Pulmonary artery endothelial cell (primary cell): ENCODE results near the gene PCDHGA1. TPM values are rescaled to one million over a fixed set of nuclear protein-coding genes. Genes with fewer than 3 reads are reported as not detected.

Source experiments
- DNase-seq: peaks from one replicate; pipeline ENCODE4 v3.0.0-alpha.2; 2011; ENCODE audit warnings: low read depth, low spot score
- total RNA-seq: library from RNA; depleted of rRNA; stranded (reverse); fragments of >200 nt; gene quantifications from 2 replicates; pipeline ENCODE4 v1.2.3, GENCODE V29; 2014

PCDHGA1 gene
- total RNA-seq, 1 donor from 2014 or later = 0.20 TPM

DNA sequence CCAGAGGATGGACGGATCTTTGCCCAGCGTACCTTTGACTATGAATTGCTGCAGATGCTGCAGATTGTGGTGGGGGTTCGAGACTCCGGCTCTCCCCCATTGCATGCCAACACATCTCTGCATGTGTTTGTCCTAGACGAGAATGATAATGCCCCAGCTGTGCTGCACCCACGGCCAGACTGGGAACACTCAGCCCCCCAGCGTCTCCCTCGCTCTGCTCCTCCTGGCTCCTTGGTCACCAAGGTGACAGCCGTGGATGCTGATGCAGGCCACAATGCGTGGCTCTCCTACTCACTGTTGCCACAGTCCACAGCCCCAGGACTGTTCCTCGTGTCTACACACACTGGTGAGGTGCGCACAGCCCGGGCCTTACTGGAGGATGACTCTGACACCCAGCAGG is 160.5 kb downstream of the PCDHGA1 start:
- DNase-seq = no peak

DNA sequence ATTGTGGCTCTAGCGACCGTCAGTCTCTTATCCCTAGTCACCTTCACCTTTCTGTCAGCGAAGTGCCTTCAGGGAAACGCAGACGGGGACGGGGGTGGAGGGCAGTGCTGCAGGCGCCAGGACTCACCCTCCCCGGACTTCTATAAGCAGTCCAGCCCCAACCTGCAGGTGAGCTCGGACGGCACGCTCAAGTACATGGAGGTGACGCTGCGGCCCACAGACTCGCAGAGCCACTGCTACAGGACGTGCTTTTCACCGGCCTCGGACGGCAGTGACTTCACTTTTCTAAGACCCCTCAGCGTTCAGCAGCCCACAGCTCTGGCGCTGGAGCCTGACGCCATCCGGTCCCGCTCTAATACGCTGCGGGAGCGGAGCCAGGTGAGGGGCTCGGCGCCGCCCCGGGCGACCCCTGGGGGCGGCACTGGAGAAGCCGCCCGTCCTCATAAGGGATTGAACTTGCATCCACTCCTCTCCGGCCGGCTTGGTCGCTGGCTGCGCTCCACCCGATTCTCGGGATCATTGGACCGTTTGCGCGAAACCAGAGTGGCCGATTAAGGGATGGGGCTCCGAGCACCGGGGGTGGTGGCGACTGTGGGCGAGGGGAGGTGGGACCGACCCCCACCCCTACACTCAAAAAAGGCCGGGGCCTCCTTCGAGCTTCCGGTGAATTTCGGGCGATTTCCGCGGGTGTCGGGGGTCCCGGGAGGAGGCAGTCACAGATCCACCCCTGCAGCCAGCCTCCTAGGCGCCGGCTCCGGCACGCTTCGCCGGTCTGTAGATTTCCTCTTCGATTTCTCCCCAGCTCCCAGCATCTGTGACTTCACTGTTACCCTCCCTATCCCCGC is 161.2 kb downstream of the PCDHGA1 start:
- DNase-seq = no peak

DNA sequence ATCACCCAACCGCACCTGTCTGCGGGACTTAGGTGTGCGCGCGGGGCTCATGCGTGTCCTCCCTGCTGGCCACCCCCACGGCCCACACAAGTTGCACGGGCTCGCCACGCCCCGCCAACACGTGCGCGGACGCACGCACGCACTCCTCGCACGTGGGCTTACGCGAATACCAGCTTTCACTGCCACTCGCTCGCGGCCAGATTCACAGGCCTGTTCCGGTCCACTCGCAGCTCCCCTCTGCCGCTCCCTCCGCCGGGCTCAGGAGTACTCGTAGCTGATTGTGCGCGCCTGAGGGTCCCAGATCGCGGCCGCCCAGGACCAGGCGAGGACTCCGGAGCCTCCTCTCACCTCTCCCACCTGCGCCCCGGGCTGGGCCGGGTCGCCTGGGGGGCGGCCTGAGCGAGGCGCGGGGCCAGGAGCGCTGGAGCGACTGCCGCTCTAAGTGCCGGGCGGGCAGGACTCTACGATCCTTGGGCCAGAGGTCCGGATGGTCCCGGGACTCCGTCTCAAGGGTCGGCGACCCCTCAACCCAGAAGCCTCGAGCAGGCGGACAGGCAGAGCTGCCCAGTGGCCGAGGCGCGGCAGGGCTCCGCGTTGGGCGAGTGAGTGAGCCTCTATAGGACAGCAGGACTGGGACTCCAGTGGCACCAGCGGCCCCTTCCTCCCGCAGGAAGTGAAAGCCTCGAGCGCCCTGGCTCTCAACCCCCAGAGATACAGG is 162.0 kb downstream of the PCDHGA1 start:
- DNase-seq = no peak

DNA sequence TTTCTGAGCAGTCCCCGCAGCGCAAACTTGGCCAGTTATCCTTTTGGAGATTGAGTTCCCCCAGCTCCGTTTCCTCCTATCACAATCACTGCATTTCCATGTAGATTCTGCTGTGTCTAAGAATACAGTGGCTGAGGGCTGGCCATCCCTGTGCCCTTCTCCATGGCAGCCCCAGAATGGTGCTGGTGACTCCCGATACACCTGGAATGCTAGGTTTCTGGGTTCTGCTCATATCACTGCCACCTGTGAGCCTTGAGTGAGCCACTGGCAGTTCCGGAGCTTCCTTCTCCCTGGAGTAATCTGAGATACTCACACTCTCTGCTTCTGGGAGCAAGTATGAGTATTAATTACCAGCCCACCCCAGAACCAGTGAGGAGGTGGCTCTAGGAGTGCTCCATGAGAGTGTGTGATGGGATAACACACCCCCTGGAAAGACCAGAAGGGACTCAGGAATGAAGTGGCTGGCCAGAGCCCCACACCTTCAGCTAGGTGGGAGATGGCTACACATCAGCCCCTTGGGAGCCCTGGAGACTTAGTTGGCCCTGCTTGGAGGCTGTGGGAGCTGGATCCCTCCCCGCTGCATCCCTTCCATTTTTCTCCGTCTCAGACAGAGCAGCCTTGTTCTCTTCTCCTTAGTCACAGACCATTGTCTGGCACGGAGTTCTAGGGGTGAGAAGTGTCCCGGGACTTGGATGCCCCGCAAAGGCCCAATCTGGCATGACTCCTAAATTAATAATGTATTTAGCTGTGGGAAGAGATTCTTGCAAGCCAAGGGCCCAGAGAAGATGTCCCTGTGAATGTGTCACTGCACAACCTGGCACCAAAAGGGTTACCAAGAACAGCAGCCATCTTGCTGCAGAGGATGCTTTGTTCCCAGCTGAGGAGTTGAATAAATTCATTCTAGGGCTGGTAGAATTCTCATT is 163.4 kb downstream of the PCDHGA1 start:
- DNase-seq = no peak

DNA sequence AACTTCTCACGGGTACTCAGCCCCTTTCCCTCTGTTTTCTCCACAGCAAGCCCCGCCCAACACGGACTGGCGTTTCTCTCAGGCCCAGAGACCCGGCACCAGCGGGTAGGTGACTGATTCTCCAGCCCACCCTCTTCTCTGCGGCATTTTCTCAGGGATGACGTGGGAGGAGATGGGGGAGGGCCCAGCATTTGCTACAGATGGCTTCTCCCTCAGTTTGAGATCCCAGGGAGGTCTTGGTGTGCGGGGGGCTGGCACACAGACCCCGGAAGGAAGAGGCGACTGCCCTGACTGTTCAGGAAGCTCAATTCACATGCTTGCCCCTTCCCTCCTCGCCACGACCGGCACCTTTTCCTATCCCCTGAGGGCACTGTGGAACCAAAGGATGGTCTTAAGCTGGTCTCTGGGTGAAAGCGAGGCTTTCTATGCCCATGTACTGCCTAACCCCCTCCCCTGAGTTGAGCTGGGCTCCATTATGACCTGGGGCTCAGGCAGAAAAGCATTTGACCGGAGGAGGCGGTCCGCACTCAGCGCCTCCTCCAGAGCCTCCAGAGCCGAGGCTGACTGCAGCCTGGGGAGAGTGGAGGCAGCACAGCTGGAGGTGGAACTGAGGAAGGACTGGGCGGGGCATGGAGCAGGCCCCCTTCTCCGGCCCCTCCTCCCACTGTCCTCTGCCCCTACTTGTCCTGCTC is 164.6 kb downstream of the PCDHGA1 start:
- DNase-seq = no peak

DNA sequence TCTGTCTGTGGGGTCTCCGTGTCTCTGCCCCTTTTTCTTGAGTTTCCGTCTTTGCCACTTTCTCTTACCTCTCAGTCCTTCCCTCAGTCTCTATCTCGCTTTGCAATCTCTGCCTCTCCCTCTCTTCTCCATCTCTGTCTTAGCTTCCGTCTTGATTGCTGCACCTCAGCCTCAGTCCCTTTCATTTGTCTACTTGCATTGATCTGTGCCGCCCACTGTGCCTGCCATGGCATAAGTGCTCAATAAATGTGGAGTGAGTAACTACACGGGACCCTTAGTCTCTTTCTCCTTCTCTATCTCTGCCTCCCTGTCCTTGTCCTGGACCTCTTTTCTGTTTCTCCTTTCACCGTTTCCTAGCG is 165.1 kb downstream of the PCDHGA1 start:
- no peak for DNase-seq

DNA sequence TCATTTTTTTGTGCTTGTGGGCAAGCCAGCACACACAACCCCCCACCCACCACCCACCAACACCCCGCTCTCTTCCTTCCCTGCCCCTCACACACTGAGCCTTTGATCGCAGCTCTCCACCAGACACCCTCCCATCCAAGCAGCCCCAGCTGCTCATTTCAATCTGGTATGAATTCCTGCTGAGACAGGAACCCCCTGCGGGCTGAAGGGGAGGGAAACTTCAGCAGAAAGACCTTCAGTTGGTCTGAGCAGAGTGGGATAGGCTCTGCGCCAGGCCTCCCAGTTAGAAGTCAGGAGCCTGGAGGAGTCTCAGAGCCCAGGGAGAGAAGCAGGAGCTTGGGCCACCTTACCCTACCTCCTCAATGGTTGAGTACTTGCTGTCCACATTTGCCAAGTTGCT is 165.7 kb downstream of the PCDHGA1 start:
- no peak for DNase-seq

DNA sequence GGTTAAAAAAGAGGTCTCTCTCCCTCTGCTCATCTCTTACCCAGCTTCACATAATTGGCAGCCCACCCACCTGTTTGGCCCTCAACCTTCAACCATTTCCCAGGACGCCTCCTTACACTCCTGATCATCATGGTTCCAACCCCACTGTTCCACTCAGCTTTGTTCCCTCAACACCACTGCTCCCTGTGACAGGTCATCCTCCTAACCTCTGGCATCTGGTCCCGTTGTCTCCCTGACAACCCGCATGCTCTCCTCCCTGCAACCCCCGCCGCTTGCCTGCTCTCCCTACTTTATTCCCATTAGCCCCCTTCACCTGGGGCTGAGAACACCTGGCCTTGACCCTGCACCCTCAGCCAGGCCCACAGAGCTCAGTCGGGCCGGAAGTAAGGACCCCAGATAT is 171.4 kb downstream of the PCDHGA1 start:
- no peak for DNase-seq

DNA sequence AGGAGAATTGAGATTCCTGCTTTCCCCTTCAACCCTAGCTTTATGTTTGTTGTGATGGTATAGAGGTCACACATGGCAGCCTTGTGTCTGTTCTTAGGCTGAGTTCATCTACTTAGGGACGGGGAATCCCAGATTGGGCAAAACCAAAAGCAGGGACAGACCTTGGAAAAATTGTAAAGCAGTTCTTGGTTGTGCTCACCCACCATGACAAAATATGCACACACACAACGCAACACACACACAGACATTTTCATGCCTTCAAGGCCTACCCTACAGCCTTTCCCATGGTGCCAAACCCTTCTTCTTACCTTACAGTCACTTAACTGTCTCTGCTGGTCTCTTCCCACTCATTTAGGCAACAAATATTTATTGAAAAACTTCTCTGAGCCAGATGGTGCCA is 173.4 kb downstream of the PCDHGA1 start:
- DNase-seq = no peak

DNA sequence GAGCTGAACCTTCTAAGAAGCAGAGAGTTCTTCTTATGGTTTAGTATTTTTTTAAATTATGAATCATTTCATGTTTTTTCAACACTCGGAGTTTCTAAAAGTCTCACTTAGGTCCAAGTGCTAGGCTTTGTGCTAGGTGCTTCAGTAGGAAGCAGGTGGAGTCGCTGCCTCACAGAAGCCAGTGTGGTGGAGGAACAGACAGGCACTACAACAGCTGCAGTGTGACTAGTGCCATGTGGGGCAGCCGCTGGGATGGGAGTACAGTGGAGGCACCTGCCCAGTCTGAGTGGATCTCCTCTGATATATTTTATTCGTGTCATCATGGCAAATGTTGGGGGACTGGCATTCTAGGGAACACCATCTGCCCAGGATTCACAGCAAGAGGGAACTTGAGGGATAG is 173.9 kb downstream of the PCDHGA1 start:
- no peak for DNase-seq

DNA sequence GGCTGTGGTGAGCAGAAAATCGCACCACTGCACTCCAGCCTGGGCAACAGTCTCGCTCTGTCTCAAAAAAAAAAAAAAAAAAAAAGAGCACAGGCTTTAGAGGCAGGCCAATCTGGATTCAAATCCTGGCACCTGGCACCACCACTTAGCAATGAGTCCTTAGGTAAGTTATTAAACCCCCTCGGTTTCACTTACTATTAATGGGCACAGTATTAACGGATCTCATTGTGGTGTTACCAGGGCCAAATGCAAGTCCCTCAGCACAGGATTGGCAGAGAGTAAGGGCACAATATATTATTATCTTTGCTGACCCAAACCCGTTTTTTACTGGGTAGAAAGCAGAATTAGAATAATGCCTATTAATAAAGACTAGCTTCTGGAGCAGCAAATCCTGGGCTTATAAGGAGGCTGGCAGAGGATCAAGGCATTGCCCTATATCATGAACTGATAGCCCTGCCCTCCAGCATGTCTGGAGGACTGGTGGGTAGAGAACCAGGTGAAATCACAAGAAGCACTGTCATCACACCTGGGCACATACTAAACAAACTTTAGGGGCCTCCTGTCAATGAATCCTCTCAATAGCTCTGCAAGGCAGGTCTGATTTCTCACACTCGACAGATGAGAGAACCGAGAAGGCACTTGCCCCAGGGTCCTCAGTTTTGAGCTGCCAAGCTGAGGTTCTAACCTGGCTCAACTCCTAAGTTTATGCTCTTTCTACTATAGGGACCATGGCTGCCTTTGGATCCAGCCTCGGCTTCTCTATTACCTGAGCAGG is 176.3 kb downstream of the PCDHGA1 start:
- DNase-seq = no peak

DNA sequence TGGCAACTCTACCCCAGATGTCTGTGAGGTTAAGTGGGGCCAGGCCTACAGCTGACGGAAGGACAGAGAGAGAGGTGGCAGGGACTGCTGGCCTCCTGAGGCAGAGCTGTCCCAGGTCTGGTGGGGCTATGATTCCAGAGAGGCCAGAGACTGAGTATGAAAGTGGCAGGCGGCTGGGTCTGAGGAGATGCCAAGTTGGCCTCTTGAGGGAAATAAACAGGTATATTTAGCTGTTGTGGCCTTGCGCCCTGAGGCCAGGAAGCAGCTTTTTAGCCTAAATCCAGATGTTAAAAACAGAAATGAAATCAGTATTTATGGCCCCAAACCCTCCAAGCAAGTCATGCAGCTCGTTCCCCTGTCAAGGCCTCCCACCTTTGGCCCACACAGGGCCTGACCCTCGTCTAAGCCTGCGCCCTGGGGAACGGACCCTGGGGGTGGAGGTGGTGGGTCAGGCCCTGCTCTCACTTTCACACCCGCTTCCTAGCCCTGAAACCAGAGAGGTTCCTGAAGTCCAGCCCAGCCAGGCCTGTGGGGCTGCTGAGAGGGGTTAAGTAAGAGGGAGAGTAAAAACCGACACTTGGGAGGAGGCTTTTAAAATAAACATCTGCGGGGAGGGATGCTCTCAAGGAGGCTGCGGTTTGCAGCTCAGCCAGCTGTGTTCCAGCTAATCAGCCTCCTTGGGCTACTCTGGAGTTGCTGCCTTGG is 177.2 kb downstream of the PCDHGA1 start:
- no peak for DNase-seq

DNA sequence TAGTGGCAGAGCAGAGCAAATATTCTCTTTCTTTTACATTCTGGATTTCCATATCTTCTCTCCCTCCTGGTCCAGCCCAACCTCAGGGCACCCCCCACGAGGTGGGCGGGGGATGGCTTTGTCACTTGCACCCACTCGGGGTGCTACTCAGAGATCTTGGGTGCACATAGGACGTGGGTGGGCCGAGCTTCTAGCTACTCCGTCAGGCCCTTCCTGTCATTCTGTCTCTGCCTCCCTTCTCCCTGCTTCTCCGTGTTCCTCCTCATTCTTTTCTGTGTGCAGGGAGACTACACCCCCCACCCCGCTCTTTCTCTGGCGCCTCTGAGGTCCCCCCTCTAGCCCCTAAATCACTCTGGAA is 178.1 kb downstream of the PCDHGA1 start:
- DNase-seq = no peak

DNA sequence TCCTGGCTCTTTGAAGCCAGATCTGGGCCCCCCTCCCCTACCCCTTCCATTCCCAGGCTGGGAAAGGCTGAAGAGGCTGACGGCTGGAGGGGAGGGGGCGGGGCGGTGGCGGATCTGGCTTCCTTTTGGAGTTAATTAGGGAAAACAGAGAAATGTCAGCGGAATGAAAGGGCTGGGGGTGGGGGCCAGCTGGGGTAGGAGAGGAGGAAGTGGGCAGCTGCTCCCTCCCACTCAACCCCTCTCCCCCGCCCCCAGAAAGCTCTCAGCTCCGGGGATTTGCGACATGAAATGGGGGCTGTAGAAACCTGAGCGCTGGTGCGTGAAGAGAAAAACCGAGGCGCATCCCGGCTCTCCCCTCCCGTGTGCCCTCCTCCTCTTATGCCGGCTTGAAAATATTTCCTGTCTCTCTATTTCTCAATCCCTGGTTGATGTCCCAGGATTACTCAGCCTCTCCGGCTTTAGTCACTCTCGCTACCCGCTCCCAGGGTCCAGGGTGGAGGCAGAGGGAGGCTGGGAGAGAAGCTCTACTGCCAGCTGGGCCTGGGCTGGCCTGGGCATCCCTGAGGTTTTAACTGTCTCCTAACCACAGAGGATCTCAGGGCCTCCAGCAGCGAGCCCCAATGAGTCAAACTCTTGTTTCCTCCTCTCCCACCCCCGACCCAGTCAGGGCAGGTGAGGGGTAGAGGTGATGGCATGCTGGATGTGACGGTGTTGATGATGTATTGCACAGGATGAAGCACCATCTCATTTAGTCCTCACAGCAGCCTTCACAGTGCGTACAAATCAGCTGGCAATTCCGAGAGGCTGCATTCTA is 178.7 kb downstream of the PCDHGA1 start:
- no peak for DNase-seq

DNA sequence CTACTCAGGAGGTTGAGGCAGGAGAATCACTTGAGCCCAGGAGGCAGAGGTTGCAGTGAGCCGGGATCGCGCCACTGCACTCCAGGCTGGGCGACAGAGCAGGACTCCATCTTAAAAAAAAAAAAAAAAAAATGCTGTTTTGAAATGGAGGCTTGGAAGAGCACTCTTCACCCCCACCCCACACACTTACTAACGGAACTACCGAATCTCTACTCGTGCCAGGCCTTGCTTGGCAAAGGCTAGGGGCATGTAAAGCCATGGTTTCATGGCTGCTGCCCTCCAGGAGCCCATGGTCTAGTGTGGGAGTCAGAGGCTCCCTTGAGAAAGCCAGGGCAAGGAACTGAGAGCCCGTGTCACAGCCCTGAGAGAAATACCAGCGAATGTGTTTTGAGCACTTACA is 179.8 kb downstream of the PCDHGA1 start:
- no peak for DNase-seq

DNA sequence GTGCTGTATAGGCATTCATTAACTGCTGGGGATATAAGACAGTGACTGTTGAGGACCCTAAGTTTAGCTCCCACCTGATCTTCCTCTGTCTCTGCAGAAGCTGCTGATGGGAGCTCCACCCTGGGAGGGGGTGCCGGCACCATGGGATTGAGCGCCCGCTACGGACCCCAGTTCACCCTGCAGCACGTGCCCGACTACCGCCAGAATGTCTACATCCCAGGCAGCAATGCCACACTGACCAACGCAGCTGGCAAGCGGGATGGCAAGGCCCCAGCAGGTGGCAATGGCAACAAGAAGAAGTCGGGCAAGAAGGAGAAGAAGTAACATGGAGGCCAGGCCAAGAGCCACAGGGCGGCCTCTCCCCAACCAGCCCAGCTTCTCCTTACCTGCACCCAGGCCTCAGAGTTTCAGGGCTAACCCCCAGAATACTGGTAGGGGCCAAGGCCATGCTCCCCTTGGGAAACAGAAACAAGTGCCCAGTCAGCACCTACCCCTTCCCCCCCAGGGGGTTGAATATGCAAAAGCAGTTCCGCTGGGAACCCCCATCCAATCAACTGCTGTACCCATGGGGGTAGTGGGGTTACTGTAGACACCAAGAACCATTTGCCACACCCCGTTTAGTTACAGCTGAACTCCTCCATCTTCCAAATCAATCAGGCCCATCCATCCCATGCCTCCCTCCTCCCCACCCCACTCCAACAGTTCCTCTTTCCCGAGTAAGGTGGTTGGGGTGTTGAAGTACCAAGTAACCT is 180.7 kb downstream of the PCDHGA1 start:
- no peak for DNase-seq

DNA sequence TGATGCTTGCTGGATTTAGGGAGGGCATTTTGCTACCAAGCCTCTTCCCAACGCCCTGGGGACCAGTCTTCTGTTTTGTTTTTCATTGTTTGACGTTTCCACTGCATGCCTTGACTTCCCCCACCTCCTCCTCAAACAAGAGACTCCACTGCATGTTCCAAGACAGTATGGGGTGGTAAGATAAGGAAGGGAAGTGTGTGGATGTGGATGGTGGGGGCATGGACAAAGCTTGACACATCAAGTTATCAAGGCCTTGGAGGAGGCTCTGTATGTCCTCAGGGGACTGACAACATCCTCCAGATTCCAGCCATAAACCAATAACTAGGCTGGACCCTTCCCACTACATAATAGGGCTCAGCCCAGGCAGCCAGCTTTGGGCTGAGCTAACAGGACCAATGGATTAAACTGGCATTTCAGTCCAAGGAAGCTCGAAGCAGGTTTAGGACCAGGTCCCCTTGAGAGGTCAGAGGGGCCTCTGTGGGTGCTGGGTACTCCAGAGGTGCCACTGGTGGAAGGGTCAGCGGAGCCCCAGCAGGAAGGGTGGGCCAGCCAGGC is 181.5 kb downstream of the PCDHGA1 start:
- no peak for DNase-seq

DNA sequence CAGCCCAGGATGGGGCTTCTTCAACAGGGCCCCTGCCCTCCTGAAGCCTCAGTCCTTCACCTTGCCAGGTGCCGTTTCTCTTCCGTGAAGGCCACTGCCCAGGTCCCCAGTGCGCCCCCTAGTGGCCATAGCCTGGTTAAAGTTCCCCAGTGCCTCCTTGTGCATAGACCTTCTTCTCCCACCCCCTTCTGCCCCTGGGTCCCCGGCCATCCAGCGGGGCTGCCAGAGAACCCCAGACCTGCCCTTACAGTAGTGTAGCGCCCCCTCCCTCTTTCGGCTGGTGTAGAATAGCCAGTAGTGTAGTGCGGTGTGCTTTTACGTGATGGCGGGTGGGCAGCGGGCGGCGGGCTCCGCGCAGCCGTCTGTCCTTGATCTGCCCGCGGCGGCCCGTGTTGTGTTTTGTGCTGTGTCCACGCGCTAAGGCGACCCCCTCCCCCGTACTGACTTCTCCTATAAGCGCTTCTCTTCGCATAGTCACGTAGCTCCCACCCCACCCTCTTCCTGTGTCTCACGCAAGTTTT is 182.1 kb downstream of the PCDHGA1 start:
- no peak for DNase-seq
